GM12873 (cell line): Measurements from ENCODE around the gene DFFA.

Experiments used
- TF ChIP-seq, protein P1 (sequence below): IDR thresholded peaks from 2 replicates; pipeline ENCODE4 v1.5.1; 2012; ENCODE audit warnings: low read depth, mild to moderate bottlenecking, moderate library complexity, low read length, control low read depth; ENCODE audit not compliant: insufficient read depth; ENCODE audit errors: missing control alignments

Gene DFFA

DNA sequence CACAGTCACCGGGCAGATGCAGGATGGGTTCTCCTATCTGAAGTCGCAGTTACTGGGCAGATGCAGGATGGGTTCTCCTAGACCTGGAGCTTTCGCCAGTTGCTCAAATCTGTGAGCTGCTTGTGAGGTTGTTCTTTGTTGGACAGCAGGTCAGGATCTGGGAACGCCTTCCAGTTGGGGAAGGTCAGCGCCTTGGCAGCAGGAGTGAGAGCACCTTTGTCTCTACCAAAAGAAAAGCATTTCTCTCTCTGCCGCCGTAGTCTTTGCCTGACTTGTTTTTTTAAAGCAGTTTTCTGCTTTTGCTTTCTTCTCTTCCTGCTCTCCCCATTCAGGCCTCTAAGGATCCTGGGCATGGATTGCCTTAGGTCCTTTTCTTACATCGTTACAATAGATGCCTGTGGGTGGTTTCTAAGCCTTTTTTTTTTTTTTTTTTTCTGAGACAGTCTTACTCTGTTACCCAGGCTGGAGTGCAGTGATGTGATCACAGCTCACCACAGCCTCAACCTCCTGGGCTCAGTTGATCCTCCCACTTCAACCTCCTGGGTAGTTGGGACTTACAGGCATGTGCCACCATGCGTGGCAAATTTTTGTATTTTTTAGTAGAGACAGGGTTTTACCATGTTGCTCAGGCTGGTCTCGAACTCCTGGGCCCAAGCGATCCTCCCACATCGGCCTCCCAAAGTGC, 18.1 kb upstream of the DFFA start:
- TF ChIP-seq, protein P1, sequence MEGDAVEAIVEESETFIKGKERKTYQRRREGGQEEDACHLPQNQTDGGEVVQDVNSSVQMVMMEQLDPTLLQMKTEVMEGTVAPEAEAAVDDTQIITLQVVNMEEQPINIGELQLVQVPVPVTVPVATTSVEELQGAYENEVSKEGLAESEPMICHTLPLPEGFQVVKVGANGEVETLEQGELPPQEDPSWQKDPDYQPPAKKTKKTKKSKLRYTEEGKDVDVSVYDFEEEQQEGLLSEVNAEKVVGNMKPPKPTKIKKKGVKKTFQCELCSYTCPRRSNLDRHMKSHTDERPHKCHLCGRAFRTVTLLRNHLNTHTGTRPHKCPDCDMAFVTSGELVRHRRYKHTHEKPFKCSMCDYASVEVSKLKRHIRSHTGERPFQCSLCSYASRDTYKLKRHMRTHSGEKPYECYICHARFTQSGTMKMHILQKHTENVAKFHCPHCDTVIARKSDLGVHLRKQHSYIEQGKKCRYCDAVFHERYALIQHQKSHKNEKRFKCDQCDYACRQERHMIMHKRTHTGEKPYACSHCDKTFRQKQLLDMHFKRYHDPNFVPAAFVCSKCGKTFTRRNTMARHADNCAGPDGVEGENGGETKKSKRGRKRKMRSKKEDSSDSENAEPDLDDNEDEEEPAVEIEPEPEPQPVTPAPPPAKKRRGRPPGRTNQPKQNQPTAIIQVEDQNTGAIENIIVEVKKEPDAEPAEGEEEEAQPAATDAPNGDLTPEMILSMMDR: no peak

DNA sequence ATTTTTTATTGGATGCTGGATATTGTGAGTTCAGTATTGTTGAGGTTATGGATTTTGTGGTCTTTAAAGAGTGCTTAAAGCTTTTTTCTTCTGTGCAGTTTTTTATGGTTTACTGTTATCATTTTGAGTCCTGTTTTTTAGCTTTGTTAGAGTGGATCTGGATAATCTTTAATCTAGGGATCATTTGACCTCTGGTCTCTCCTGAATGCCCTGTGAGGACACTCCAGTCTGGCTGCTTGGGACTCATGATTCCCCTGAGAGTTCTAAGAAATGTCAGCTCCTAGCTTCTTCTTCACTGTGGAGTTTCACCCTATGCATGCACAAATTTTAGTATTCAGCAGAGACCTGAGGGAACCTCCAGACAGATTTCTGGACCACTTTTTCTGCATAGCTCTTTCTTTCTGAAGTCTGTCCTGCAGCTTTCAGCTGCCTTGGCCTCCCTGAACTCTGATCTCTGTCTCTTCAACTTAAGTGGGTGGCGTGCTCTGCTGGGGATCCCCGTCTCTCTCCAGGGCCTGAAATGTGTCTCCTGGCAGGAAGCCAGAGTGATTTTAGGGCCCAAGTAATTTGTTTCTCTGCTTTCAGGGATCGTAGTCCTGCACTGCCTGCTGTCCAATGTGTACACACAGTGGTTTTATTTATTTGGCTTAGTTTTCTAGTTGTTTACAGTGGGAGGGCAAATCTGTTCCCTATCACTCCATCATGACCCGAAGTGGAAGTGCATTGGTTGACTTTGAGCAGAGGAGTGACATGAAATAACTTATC, 17.1 kb upstream of the DFFA start:
- TF ChIP-seq, protein P1: no peak

DNA sequence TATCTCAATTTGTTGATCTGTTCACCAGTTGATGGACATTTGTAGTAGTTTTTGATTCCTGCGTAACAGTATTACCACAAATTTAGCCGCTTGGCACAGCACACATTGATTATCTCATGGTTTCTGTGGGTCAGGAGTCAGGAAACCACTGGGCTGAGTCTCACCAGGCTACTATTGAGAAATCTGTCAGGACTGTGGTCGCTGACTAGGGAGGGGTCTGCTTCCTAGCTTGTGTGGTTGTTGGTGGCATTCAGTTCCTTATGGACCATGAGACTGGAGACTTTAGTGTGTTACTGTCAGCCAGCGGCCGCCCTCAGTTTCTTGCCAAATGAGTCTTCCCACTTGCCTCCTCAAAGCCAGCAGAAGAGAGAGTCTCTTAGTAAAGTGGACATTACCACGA, 12.2 kb upstream of the DFFA start:
- TF ChIP-seq, protein P1: no peak

DNA sequence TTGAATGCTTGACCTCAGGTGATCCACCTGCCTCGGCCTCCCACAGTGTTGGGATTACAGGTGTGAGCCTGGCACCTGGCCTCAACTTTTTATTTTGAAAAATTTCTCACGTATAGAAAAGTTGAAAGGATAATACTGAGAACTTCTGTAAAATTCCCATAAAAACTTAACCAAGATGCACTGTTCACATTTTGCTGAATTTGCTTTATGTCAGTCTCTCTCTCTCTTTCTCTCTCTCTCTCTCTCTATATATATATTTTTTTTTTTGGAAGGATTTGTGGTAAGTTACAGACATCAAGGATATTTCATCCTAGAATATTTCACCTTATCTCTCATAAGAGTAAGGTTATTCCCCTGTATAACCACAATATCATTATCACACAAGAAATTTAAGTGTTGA, 8.3 kb upstream of the DFFA start:
- TF ChIP-seq, protein P1: no peak

DNA sequence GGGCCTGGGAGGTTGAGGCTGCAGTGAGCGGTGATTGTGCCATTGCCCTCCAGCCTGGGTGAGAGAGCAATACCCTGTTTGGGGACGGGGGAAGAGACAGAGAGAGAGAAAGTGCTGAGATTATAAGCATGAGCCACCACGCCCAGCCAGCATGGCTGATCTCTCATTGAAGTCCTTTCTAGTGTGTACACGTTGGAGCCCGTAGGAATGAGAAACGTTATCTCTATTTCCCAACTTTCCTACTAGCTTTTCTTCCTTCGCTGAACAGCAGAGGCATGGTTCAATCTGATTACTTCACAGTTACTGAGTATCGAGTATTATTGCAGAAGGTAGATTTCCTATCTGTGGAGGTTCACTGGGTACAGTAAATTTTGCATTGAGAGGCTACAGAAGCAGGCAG, 7.0 kb upstream of the DFFA start:
- TF ChIP-seq, protein P1: no peak

DNA sequence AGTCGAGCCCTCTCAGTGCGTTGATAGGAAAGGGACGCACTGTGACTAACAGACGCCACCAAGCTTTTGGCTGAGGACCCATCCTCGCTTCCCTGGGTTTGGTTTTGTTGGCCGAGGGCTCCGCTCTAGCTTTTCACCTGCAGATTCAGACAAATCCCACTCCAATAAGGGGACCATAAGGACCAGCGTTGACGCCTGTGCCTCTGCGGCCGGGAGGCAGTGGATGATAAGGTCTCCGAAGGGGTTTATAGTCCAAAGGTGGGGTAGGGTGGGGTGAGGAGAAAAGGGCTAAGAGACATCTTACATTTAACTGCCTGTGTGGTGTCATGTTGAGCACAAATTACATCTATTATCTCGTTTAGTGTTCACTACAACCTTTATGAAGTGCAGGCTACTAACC, 3.2 kb upstream of the DFFA start:
- TF ChIP-seq, protein P1: no peak

DNA sequence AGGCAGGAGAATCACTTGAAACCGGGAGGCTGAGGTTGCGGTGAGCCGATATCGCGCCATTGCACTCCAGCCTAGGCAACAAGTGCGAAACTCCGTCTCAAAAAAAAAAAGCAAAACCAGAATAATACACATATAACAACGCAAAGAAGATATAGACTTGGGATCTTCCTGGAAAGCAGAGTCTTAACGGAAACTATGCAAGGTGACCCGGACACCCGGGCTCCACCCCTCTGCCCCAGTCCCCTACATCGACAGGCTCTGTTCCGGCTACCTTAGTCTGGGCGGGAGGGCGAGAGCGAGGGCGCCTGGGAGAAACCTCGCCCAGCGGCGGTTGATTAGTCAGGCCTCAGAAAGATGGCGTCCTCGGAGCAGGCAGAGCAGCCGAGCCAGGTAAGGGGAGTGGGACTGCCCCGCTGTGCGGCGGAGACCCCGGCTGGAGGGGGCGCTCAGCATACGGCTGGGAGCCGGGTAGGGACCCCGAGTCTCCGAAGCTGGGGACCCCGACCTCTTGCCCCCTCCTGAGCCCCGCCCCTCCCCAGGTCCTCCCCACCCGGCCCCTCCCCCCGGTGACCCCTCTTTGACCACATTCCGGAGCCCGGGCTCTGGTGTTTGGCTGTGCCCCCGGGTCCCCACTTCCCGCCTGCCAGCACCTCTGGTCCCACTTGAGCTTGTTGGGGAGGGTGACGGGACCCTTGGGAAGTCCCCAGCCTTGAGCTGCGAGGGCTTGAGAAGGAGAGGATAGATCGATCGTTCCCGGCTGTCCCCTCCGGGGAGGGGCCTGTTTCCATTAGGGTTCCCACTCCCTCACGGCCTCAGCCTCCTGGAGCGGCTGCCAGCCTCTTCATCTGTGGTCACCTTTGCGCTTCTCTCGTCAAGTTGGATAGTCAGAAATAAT, 2.5 kb upstream of the DFFA start, which contains the start of gene PEX14:
TSS of gene PEX14 (plus strand) at position 338 of the 895 bp plus-strand sequence. CDS start at position 355, 17 bp downstream.
- TF ChIP-seq, protein P1: no peak
